Inflammatory macrophage (primary cell): ENCODE measurements around the gene THTPA.

ENCODE experiments used
- DNase-seq, 2 donors: peaks; one replicate each; pipeline ENCODE4 v3.0.0-alpha.2; 2020 to 2022

Gene THTPA

DNA sequence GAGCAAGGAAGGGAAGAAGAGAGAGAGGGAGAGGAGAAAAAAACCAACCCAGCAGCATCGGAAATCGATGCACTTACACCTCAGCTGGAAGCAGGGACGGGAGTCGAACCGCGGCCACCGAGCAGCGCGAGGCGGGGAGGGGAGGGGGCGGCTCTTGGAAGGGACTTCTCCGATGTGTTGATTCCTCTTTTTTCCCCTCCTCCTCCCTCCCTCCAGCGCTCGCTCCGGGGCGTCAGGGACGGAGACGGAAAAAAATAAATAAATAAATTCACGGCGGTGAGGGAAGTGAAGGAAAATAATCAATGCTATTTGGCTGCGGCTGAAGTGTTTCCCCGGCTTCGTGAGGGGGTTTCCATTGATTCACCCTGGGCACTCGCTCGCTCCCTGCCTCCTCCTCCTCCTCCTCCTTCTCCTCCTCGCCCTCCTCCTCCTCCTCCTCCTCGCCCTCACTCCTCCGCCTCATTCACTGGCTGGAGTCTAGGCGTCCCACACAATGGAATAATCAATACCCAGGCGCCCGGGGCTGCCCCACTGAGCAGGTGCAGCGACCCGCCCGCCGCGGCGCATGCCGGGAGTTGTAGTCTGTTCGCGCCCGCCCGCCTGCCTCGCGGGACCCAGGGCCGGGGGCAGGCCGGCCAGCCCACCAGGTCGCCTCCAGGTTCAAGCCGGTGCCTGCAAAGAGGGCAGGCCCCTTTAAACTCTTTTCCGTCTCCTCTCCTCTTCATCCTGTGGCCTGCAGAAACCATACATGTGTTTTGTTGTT lies 4.6 kb upstream of the THTPA start, which contains the start of gene ZFHX2:
ZFHX2 (minus strand) TSS at position 500 of the 763 bp plus-strand sequence. CDS start 16,440 bp downstream, outside the sequence.
- DNase-seq = peak; percentile 35 to 59

DNA sequence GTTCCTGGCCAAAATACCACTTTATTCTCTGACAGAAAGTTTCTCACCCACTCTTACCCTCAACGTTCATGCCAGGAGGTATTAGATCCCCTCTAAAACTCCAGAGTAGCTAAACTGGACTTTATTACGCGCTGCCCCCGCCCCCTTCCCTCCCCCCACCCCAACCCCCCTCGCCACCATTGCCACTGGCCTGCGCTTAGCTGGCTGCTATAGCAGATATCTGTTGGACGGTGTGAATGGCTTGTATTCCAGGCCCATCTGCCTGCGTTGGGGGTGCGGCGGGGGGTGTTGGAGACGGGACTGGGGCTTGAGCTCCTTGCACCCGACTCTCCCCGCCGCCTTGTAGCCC lies 564 bp upstream of the THTPA start:
- no peak for DNase-seq

DNA sequence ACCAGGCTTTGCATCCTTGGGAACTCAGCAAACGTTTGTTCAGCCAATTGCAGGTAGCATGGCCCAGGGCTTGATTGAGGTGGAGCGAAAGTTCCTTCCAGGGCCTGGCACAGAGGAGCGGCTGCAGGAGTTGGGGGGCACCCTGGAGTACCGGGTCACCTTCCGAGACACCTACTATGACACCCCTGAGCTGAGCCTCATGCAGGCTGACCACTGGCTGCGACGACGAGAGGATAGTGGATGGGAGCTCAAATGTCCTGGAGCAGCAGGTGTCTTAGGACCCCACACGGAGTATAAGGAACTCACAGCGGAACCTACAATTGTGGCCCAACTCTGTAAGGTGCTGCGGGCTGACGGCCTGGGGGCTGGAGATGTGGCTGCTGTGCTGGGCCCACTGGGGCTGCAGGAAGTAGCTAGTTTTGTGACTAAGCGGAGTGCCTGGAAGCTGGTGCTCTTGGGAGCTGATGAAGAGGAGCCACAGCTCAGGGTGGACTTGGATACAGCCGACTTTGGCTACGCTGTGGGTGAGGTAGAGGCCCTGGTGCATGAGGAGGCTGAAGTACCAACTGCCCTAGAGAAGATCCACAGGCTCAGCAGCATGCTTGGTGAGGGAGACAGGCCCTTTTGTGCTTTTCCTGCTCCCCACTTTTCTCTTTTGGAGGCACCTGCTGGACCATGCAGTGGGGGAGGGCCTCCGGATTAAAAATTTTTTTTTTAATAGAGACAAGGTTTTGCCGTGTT lies 799 bp downstream of the THTPA start:
- no peak for DNase-seq

DNA sequence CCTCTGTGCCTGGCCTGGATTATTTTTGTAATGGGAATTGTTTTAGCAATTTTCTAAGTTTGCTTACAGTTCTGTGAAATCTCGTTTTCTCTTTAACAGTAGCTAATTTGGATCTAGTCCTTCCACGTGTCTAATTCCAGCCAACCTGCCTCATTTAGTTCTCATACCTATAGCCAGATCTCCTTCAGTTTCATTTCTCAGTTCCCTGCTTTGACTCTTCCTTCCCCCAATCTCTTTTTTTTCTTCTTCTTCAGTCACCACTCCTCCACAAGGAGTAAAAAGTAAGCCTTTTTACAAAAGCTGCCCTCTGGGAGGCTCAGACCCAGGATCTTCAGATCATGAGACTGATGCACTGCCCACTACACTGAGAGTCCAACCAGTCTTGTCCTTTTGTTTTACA lies 1.4 kb downstream of the THTPA start:
- DNase-seq = no peak

DNA sequence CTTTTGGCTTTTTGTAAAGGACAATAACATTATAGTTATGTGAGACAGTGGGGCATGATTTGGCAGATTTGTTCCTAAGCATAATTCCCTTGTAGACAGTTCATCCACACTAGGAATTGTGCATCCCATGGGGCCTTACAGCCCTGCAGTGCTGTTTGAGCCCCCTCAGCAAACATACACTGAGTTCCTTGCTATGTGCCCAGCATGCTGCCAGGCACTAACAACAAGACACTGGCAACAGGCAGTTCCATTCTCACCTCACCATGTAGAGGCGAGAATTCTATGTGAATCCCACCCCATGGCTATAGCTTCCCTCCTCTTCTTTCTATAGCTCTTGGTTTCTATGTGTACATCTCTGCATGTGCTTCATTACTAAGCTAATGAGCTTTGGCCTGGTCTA lies 1.9 kb downstream of the THTPA start:
- DNase-seq = no peak

DNA sequence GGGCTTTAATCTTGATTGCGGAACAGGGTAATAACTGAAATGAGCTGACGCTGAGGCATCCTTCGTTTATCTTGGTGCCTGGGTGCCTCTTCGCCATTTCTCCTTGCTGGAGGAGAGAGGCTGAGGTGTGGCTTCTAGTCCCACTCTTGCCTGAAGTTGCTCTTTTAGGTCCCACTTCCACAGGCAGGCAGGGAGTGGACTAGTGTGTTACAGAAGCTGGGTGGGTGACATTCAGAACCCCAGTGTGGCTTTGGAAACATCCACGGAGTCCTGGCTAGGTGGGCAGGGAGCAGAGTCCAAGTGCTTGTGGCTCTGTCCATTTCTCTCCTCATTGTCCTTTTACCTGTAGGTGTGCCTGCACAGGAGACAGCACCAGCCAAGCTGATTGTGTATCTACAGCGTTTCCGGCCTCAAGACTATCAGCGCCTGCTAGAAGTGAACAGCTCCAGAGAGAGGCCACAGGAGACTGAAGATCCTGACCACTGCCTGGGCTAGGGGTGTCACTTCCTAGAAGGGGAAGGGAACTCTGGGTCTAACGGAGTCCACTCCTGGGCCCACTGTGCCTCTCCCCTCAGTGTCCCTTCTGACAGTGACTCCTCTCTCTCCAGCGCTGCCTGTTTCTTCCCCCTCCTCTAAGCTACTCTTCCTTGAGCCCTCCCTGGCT lies 2.4 kb downstream of the THTPA start:
- DNase-seq = no peak

DNA sequence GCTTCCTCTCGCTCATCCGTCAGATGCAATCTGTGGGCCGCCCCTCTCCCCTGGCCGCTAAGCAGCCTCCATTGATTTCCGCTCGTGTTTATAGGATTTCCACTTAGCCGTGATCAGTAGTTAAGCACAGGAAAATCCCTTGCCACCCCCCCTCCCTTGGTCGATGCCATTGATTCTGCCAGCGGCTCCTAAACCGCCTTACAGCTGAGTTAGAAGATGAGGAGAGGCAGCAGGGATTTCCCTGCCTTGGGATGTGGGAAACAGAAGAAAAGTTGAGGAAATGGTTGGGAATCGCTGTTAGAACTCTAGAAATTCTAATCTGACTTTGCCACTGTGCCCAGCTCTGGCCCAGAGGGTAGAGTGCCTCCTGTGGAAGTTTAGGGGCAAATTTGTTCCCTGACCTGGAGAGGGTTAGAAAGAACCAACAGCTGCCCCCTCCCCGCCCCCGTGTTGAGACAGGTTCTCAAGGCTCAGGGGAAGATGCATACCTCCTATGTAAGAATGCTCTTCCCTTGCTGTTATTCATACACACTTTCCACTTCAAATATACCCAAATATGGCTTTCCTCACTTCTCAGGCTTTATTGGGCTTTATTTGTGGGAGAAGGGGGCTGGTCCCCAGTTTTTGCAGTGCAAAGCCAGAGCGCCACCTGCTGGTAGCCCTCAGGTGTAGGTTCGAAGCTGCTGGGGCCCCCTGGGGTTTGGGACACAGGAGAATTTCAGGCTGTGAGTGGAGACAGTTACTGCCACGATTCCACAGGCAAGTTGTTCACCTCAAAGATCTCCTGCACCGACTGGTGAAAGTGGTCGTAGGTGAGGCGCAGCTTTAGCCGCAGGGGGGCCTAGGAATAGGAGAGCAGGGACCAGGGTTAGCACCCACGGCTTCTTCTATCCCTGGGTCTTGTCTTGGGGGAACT lies 3.2 kb downstream of the THTPA start:
- peak; percentile 55 to 67 for DNase-seq

DNA sequence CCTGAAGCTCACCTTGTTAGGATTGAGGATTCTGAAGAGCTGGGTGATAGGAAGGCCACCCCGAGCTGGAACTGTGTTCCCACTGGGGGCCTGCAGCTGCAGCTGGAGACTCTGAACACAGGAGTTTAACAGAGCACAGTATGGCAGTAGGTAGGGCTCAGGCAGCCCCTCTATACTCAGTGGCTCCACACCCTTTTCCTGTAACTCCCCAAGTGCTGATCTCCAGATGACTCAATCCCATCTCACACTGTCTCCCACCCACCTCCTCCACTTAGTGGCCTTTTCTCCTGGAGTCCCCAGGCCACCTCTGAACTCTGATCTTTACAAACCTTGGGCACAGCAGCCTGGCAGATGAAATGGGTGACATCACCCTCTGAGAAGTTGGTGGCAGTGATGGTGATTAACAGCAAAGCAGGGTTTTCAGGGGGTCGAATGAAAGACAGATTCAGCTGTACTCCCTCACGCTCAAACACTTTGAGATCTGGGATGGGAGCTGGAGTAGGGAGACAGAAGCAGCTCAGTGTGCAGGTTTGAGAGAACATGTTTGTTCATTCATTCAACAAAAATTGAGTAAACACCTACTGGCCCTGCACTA lies 4.0 kb downstream of the THTPA start:
- DNase-seq = no peak

DNA sequence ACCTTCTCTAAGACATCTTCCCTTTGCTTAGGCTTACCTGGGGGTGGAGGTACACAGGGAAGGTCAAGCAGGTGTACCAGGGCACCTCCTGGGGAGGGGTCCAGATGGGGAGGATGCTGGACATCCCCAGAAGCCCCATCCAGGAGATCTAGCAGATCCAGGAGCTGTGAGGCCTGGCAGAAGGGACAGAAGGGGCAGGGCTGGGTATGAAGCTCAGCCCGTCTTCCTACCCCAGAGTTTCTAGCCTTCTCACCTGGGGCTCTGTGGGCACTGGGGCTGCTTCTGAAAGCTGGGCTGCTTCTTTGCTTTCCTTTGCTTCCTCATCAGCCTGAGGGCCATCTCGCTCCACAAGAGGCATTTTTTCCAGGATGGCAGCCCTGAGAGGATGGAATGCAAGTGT lies 5.2 kb downstream of the THTPA start:
- no peak for DNase-seq

DNA sequence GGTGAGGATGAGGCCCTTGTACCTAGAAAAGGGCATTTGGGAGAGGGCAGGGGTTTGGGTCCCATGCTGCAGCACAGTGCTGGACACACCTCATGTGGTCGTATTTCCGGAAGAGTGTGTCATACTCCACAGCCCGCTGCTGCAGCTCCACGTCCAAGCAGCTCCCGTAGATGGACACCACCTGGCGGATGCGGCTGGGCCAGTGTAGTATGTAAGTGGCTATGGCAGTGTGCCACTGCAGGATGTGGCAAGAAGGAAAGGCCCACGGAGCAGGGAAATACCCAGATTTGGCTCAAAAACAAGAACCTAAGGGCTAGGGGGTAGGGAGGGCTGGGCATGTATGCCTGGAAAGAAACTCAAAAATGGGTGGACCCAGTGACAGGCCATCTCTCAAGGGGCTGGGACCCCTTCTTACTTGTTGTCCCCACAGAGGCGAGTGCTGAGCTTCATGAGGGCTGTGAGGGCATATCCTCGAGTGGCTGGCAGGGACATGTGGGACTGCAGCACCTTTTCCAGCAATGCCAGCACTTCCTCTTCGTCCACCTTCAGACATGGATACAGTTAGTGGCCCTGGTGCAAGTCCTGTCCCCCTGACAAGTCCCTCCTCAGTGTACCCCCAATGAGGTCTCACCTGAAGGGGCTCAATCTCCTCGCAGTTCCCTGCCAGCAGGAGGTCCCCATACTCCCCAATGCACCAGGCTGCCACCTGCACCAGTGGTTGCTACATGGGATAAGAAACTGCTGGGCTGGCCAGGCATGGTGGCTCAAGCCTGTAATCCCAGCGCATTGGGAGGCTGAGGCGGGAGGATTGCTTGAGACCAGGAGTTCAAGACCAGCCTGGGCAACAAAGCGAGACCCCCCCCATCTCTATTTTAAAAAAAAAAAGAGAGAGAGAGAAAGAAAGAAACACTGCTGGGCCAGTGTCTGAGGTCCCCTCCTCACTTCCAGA lies 6.1 kb downstream of the THTPA start:
- no peak for DNase-seq

DNA sequence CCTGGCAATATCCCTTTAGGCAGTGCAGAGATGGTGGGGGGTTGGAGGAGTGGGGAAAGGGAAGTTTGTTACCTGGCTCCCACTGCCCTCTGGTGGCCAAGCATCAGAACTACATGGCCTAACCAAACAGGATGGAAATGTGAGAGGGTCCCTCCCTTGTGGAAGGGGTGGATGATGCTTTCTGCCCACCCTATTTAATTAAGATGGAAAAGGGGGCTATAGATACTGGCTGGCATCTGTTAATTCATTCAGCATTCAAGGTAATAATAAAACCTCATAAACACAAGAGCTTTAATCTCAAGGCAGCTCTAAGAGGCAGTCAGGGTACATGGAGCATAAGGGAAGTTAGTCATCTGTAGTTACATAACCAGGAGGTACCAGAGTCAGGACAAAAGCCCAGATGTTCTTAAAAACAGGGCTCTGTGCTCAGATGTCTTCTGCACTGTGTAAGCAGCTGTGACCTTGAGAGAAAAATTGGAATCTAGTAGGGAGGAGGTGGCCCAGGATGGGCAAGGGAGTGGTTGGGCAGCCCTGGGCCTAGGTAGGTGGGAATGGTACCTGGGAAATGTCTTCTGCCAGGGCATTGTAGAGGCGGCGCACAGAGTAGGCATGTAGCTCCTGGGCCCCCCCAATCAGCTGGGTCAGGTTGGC lies 6.9 kb downstream of the THTPA start:
- DNase-seq = peak; percentile 39 to 46

DNA sequence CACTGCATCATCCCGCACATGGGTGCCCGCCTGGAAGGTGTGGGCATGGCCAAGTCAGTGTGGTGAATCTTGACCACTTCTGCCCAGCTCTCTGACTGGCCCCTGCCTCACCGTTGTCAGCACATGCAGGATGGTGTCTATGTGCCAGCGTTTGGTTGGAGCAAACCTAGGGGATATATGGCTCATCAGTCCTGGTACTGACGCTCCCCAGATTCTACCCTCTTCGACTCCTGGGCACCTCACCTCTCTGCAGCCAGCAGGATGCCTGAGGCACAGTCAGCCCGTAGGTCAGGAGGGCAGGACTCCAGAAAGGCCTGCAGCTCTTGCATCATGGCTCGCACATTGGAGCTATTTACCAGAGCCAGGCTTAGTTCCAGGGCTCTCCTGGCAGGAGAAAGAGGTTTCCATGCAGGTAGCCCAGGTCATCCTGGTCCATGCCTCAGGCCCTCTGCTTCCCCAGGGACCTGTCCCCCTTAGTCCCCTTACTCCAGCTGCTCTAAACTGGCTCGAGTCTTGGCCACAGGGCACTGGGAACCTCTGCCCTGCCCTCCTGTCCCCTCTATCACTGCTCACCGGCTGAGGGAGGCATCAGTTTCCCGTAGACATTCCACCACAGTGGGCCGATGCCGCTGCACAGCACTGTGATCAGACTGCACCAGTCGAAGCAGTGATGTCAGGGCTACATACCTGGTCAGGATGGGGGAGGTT lies 7.6 kb downstream of the THTPA start:
- DNase-seq = no peak

DNA sequence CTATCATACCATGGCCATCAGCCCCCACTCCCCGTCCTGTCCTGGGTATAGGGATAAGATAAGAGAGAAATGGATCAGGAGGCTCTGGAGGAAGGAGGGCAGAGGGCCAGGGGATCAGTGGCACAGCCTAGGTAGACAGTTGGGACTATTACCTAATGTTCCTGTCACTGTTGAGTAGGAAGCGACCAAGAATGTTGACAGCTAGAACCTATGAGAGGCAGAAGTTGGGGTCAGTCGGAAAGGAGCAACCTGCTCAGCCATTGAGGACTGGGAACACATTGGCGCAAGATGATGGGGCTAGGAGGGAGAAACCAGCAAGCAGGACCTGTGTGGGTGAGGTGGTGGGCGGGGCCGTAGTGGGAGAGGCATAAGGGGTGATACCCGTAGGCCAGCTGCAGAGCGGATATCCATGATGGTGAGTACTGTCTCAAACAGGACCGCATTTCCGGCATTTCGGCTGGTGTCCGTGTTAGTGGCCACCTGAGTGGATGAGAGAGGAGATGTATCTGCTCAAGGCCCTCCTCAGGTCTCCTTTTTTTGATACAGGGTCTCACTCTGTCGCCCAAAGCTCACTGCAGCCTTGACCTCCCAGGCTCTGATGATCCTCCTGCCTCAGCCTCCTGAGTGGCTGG lies 8.2 kb downstream of the THTPA start:
- DNase-seq = no peak

DNA sequence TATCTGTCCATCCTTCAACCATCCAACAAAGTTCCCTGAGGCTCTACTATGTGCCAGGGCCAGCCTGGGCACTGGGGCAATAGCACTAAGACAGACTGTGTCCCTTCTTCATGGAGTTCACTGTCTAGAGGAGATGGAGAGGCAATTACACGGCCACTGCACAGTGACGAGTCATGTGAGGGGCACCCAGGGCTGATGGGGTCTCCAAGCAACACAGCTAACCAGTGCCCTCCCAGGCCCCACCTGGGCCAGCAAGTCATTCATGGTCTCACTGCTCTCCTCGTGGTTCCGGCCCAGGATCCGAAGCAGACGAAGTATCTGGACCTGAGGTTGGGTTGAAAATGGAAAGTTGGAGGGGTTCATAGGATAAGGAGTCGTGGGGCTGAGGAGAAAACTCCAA lies 8.8 kb downstream of the THTPA start:
- no peak for DNase-seq

DNA sequence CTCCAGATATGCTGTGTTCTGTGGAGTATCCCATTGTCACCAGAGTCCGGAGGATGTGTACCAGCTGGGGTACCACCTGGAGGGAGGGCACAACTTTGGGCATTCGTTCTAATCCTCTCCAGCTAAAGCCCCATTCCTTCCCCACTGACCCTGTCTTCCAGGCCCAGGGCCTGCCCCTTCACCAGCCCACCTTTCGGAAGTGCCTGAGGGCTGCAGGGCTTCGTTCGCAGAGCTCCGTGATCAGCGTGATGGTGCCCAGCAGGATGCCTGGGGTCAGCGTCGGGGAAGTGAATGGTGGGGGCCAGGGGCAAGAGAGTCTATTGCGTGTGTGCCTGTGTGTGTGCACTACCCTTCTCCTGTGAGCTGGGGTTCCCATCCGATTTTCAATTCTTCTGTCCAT lies 9.6 kb downstream of the THTPA start:
- no peak for DNase-seq

DNA sequence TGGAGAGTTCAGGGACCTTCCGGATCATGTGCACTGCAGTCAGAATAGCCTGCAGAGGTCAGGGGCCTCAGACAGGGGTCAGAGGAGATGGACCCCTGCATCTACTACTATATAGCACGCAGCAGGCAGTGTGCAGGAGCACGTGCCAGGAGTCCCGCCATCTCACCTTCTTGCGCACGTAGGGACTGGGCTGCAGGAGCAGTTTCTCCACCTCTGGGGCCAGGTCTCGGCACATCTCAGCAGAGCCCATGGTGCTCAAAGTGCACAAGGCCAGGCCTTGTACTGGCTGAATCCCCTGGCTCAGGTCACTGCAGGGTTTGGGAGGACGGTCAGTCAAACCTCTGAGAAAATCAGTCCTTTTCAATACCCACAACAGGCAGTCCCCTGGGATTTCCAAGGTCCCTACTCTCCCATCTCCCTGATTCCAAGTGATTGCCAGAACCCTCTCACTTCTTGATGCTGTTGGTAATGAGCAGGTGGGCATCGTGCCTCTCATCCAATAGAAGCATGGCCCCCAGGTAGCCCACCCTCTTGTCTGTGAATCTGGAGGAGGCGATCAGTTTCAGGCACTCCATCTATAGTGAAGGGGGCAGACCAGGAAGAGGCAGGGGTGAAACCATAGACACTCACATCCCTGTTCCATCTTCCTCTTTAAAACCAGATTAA lies 10.2 kb downstream of the THTPA start:
- DNase-seq = no peak

DNA sequence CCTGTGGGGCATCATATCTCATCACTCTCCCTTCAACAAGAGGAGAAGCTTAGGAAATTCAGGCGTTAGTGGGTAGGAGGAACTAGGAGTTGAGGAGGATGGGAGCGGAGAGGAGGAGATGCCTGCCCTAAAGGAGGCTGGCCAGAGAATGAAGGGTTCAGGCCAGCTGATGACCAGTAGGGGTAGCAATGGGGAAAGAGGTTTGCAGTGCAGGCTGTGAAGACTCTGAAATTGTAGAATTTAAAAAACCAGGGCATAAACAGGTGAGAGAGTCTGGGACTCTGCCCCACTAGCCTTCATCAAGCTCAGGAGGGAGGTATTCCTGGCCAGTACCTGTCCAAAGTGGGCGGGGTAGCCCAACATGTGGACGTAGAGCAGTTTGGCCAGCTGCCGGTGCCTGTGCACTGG lies 10.7 kb downstream of the THTPA start:
- DNase-seq = no peak

DNA sequence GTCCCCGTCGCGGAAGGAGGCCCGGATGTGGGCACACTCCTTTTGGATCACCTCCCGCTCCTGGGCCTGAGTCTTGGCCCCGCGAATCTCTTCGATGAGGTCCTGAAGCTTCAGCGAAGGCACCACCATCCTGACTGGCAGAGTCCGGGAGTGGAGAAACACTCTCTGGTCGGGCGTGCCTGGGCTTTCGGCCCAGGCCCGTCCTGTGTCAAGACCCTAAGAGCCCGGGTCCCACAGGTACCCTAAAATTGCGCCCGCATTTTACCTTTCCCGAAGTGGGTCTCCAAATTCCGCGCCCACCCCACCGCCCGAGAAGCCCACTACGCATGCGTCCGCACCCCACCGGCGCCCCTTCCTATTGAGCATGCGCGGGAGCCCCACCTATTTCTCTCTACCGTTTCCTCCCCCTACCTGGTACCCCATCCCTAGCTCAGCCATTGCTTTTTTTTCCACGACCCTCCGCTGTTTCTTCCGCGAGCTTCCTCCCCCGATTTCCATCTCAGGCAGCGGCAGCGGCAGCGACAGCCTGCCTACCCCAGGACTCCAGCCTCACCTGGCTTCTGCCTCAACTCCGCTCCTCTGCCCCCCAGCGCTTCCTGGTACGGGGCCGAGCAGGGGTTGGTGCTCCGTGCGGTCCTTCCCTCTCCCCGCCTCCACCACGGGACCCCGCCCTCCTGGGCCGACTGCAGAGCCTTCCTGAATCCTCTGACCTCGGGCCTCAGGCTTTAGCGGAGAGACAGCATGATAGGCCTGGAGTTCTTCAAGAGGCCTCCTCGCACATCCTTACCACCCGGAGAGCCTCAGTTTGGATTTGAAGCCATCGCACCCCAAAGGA lies 11.3 kb downstream of the THTPA start, which contains the start of gene AP1G2:
AP1G2 (minus strand) TSS at position 606 of the 835 bp plus-strand sequence; CDS start at position 129, 477 bp downstream.
- DNase-seq = peak; percentile 82 to 87
